NCI-H524 treated with DMSO at 0.1 percent for 48 hours (cell line): ENCODE measurements around the gene TMEM245.
A peak's percentile ranks its signal among the peaks of the same experiment; 100 is the strongest.

Experiments
- DNase-seq: peaks from one replicate; lab custom pipeline; 2025; lab: John Stamatoyannopoulos, UW

TMEM245 gene

DNA sequence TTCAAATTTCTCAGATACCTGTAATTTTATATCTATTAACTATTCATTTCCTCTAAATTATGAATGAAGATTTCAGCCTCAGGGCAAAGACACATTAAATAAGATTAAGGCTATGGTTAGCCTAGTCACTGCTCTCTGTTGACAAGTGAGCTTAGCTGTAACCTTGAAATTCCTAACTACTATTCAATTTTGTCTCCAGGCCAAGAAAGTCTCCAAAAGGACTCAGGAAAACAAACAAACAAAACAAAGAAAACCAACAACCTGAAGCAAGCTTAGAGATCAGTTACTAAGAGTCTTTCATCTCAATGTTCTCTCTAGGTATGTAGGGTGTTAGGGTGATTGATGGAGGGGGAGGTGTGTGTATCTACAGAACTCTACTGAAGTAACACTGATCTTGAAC lies 96.9 kb downstream of the TMEM245 start:
- no peak for DNase-seq

DNA sequence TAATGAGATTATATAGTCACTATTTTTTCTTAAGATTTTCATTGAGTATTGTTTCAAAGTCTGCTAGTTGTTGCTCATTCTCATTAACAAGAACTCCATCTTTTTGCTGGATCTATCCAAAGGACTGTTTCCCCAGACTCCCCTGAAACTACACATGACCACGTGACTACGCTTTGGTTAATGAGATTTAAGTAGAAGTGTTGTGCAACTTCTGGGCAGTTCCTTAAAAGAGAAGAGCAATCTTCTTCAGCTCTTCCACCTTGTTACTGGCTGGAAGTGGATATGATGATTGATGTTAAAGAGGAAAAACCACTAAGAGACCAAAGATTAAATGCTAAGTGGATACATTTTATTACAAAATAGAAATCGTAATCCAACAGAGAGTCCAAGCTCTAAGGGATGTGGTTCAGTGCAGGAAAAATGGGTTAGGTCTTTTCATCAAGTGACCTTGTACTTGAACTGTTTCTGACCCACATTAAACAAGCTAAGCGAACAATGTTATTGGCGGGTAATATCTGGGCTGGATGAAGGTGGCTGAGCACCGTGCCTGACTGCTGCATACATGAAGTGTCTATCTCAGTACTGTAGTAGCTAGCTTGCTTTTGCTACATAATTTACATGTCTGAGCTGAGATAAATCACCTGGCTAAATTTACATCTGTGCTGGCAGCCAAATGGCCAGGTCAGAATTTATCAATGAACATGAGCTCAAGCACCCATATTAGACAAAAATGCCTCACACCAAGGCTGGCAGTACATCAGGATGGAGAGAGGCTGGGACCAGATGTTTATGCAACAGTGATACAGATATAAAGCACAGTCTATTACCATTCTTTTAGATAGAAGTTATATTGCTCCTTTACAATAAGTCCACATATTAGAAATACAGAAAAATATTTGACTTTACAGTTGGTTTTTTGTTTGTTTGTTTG lies 98.9 kb downstream of the TMEM245 start:
- no peak for DNase-seq

DNA sequence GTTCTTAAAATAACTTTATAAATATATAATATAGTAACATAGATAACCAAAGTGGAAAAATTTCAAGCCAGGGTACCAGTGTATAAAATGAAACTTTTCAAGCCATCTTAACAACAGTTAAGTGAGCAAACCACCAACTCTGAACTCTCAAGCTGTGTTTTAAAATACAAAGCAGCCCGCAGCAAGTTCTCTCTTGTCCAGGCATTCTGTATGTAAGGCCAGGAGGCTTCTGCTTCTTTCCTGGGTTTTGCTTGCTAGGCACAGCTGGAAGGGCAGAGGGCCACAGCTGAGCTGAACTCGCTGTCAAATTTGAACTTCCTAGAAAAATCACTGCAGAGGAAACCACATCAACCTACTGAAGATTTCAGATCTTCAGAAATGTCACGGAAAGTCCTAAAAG lies 99.6 kb downstream of the TMEM245 start:
- no peak for DNase-seq

- DNase-seq: no peak
These were observed 100.3 kb downstream of the TMEM245 start for GRCh38 chr9:109019420-109019819.

DNA sequence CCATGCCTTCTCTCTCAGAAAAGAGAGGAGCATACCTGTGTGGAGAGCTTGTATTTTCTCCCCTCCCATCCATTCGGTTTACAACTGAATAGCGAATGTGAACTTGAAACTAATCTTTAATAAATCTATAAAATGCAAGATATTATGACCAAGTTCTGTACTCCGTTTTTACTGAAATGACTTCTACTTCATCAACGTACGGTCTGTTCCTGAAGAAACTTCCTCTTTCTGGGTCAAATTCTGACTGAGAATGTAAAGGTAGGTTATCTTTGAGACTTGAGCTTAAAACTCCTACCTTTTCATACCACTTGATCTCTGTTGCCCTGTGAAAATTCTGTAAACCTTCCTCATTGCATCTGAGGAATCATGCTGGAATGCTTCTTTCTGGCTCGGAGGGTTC lies 102.3 kb downstream of the TMEM245 start:
- no peak for DNase-seq

GRCh38 chr9:109017061-109017460 lies 102.7 kb downstream of the TMEM245 start:
- DNase-seq: no peak

GRCh38 chr9:109016132-109016531 lies 103.6 kb downstream of the TMEM245 start:
- DNase-seq: no peak

DNA sequence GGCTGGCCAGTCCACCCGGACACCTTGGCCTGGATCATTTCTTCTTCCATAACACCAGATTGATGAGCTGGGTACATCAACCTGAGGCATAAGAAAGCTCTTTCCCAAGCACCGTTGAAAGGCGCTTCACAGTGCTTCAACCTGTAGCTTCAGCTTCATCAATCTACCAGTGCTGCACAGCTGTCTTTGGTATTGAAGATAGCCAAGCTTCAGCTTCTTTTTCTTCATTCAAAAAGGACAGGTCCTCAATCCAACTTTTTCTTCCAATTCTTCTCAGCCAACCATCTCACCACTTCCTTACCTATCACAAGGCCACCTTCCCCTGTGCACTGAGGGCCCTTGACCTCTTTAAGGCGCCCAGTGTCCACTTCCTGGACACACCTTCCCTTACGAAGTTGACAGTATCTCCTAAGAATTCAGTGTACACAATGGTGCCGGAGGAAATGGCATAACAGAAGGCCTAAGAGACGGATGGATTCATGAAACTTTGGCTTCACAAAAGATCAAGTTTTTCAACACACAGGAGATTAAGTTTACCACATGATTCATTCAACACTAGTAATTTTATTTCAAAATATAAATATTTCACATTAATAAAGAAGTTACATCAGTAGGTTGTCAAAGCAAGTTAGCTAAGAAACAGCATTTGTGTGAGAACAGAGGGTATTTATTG lies 105.0 kb downstream of the TMEM245 start:
- no peak for DNase-seq

DNA sequence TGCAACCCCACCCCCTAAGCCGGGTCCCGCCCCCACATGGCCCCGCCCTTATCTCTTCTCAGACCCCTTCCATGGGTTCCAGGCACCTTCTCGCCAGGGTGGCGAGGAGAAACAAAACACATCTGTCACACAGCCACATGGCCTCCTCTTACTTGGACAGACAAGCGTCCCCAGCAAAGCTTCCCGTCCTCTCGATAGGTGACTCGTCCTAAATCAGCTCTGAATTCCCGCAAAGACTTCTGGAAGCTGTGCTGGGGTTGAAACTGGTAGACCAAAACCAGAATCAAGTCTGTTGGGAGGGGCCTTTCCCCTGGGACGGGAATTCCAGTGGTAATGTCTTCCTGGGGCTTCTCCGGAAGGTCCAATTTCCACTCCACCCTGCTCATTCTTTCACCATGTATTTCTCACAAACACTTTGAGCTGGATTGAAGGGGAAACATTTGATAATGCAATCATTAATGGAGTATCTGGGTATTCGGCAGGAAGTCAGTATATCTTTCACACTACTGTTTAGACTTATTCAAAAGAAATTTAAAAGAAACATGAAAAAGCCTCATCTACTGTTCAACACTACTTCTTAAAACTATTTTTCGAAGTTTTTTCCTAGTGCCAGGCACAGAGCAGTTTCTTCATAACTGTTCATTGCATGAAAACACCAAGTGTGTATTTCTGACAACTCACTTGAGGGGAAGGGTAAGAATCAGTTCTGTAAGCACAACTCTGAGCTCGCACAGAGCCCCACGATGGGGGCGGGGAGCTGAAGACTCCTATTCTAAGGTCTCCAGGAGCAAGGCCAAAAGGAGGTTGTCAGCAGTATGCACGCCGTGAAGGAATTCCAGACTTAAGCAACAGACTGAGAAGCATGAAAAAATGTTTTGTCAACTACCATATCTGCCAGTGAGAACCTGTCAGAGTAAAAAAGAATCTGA lies 105.8 kb downstream of the TMEM245 start:
- DNase-seq: peak; percentile 73

- DNase-seq: no peak
These were observed 106.7 kb downstream of the TMEM245 start, which contains the start of gene CTNNAL1 for GRCh38 chr9:109012876-109013678. CTNNAL1 (minus strand) TSS chr9:109013499; CDS start chr9:109013442, 57 bp downstream.

DNA sequence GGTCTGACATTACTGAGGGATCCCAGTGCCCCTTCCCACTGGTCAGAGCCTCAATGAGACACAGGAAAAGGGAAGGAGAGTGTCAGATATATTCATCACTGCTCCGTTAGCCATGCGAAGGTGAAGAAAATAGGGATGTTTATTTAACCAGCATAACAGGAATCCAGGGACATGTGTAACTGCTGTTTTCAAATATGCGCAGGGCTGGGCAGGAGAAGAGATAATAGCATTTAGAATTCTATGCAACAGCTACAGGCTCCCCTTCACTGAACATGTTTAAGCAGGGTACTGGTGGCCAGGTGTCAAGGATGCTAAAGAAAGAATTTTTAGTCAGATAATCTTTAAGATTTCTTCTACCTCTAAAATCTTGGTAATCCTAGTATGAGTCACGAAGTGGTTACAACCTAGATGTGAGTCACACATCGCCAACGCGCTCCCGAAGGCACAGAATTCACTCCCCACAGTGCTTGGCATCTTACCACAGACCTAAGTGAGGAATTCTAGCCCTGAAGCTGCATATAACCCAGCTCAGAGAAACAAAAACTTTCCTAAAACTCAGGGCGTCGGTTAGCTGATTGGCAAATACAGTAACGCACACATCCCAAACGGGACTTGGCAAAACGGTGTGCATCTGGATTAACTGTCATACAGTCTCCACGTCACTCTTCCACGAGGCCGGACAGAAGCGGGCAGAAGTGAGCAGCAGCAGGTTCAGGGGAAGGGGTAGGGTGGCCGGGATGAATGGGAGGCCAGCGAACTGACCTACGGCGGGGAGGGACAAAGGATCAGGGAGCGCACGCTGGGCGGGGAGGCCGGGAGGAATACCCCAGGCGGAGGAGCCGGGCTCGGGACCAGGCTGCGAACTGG lies 107.5 kb downstream of the TMEM245 start:
- no peak for DNase-seq

- DNase-seq: no peak
These were observed 108.5 kb downstream of the TMEM245 start for GRCh38 chr9:109011231-109011671.

DNA sequence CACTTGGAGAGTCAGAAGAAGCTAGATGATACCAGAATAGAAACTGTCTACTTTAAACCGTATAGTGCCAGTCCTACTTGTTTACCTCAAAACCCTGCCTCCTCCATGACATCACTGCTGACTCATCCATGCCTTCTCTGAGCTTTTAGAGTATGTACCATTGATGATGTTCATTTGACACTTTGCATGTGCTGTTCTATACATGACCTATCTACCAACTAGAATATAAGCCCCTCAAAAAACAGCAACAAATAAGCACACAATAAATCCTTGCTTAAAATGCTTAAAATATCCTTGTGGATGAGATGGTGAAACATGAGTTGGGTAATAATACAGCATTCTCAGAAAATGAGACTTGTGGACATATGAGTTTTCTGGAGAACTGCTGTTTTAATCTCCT lies 109.0 kb downstream of the TMEM245 start:
- no peak for DNase-seq

- DNase-seq: no peak
These were observed 114.1 kb downstream of the TMEM245 start for GRCh38 chr9:109005678-109006077.

GRCh38 chr9:109003116-109003515 lies 116.6 kb downstream of the TMEM245 start:
- no peak for DNase-seq

GRCh38 chr9:109002141-109002540 lies 117.6 kb downstream of the TMEM245 start:
- no peak for DNase-seq

GRCh38 chr9:109001275-109001676 lies 118.5 kb downstream of the TMEM245 start:
- no peak for DNase-seq

DNA sequence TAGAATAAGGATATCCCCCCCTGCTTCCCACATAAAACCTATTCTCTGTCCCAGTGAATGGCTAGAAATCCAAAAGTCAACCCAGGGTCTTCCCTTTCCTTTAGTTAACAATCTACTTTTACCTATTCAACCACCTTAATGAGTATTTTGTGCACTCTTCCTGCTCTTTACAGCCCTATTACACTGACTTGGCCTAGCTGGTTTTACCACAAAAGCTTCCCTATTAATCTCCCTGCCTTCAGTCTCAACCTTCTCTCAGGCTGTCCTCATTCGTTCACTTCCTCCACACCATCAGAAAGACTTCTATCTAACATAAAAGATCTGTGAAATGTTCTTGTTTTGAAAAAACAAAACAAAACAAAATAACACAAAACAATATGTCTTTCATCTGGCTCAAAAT lies 122.6 kb downstream of the TMEM245 start:
- no peak for DNase-seq

DNA sequence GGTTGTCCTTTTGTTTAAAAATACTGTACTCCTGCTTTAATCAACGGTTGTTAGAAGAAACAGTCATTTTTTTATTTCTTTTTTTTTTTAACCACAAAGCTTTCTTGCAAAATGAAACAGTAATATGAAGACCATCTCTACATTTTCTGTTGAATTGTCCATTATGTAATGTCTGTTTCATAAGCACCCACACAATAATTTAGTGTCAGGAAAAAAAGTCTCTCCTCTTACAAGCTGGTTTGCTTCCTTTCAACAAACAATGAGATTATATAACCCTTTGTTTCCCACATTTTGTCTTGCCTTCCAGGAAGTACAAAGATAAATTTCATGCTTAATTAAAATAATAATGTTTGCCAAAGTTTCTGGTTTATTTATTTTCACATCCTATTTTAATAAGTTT lies 123.1 kb downstream of the TMEM245 start:
- DNase-seq: no peak

- no peak for DNase-seq
These were observed 125.1 kb downstream of the TMEM245 start for GRCh38 chr9:108994695-108995094.
